Endothelial cell of umbilical vein (primary cell): ENCODE measurements around the gene GAL. TPM values are rescaled to one million over a fixed set of nuclear protein-coding genes. Genes with fewer than 3 reads are reported as not detected.
A peak's percentile ranks its signal among the peaks of the same experiment; 100 is the strongest.
"Not testable (repeated sequence)": the region's sequence is repeated elsewhere in the genome, so short reads cannot be mapped to it uniquely, and the experiment has no call there.

Experiments used
- Bru-seq: library from RNA; stranded (reverse); fragments of 400-500 nt; gene quantifications from one replicate; lab custom pipeline; 2021; lab: Mats Ljungman, UMichigan
- BruChase-seq, 2 experiments: library from RNA; stranded (reverse); fragments of 400-500 nt; gene quantifications; one replicate each; lab custom pipeline; 2021; lab: Mats Ljungman, UMichigan
- BruUV-seq: library from RNA; stranded (reverse); fragments of 400-500 nt; replicated peaks from 2 replicates; lab custom pipeline; 2021; lab: Mats Ljungman, UMichigan
- CTCF ChIA-PET: fragments of 300-600, 350-600 bp; sonication (Branson Sonifier 250); formaldehyde crosslinking; loops from one replicate; lab custom pipeline; 2021; ENCODE audit warnings: antibody characterized with exemption, inconsistent platforms; lab: Charles Lee
- POLR2A ChIA-PET: fragments of 300-600, 350-600 bp; sonication (Branson Sonifier 250); formaldehyde crosslinking; loops from one replicate; lab custom pipeline; 2021; ENCODE audit warnings: antibody characterized with exemption, inconsistent platforms; lab: Charles Lee
- DNase-seq: peaks from one replicate; pipeline ENCODE4 v3.0.0-alpha.2; 2011; ENCODE audit warnings: low read depth, low spot score
- FAIRE-seq: peaks from 2 replicates; lab custom pipeline; 2011; peaks lifted over from hg19 to GRCh38; lab: Jason Lieb, UNC
- H2AFZ ChIP-seq: 2 replicates; pipeline ENCODE4 v1.6.0; 2012; ENCODE audit warnings: low read depth, low read length, control low read depth, inconsistent platforms
- H3K27ac ChIP-seq: 2 replicates; pipeline ENCODE4 v1.5.1; 2011; ENCODE audit warnings: low read depth, mild to moderate bottlenecking, control low read depth, low read length, moderate library complexity; ENCODE audit not compliant: insufficient read depth
- H3K27me3 ChIP-seq, 2 experiments: 2 replicates each; pipeline versions ENCODE4 v1.6.0 to v1.6.1; 2011; ENCODE audit warnings: low read length in 2 of 2, mixed read lengths in 1 of 2; ENCODE audit not compliant: control insufficient read depth in 2 of 2, insufficient read depth in 2 of 2
- H3K36me3 ChIP-seq, 2 experiments: 2 replicates in 1 of 2; 3 replicates in 1 of 2; pipeline ENCODE4 v1.5.1; 2011; ENCODE audit warnings: low read length in 2 of 2, mild to moderate bottlenecking in 1 of 2, moderate library complexity in 1 of 2; ENCODE audit not compliant: control insufficient read depth in 2 of 2, insufficient read depth in 2 of 2; ENCODE audit errors: extremely low read depth in 1 of 2
- H3K4me1 ChIP-seq: 3 replicates; pipeline ENCODE4 v1.5.1; 2011; ENCODE audit warnings: mild to moderate bottlenecking, low read length; ENCODE audit not compliant: control insufficient read depth, insufficient read depth; ENCODE audit errors: extremely low read depth
- H3K4me2 ChIP-seq: 2 replicates; pipeline ENCODE4 v1.6.1; 2011; ENCODE audit warnings: low read length, control low read depth, mixed read lengths; ENCODE audit not compliant: insufficient read depth
- H3K4me3 ChIP-seq, 3 experiments: fragments of 200-600 bp in 1 of 3; sonication (generic), shearing (Covaris generic) in 1 of 3; replicated peaks in 1 of 3; 2 replicates each; pipeline ENCODE4 v1.5.1; 2011 to 2016; ENCODE audit warnings: control low read depth in 3 of 3, low read length in 3 of 3, mild to moderate bottlenecking in 2 of 3, inconsistent platforms in 1 of 3, low read depth in 1 of 3, moderate library complexity in 1 of 3; ENCODE audit not compliant: insufficient read depth in 1 of 3
- H3K79me2 ChIP-seq: 2 replicates; pipeline ENCODE4 v1.6.0; 2012; ENCODE audit warnings: low read length, inconsistent platforms; ENCODE audit not compliant: control insufficient read depth, insufficient read depth
- H3K9ac ChIP-seq: replicated peaks from 2 replicates; pipeline ENCODE3; 2011; ENCODE audit warnings: low read length, control low read depth; ENCODE audit not compliant: insufficient read depth; ENCODE audit errors: extremely low read depth
- H3K9me1 ChIP-seq: replicated peaks from 3 replicates; pipeline ENCODE4 v1.6.0; 2011; ENCODE audit warnings: mild to moderate bottlenecking, low read length; ENCODE audit not compliant: control insufficient read depth, insufficient read depth; ENCODE audit errors: extremely low read depth
- H3K9me3 ChIP-seq: replicated peaks from 2 replicates; pipeline ENCODE4 v1.5.1; 2012; ENCODE audit warnings: low read length, inconsistent platforms; ENCODE audit not compliant: control insufficient read depth, insufficient read depth
- H4K20me1 ChIP-seq: replicated peaks from 2 replicates; pipeline ENCODE3; 2011; ENCODE audit warnings: mild to moderate bottlenecking, low read length; ENCODE audit not compliant: control insufficient read depth, insufficient read depth; ENCODE audit errors: extremely low read depth
- EZH2 ChIP-seq: IDR thresholded peaks from 2 replicates; pipeline ENCODE4 v1.6.1; 2012; ENCODE audit warnings: borderline replicate concordance, low read depth, mild to moderate bottlenecking, moderate library complexity, low read length, inconsistent platforms; ENCODE audit not compliant: severe bottlenecking
- JUN ChIP-seq: IDR thresholded peaks from 2 replicates; pipeline ENCODE4 v1.6.1; 2011; ENCODE audit warnings: borderline replicate concordance, low read depth; ENCODE audit not compliant: insufficient read length, insufficient read depth
- dilution Hi-C: fragments of 300-500 bp; cut with MboI; formaldehyde crosslinking; loops from one replicate; pipeline ENCODE4 v1.15.0; 2019; ENCODE audit warnings: low sequenced_read_pairs; ENCODE audit not compliant: extremely low pct_ligation_motif_present
- intact Hi-C: fragments of 100-400 bp; cut with micrococcal nuclease; formaldehyde crosslinking; loops from one replicate; pipeline ENCODE4 v1.10.0; 2022
- long read RNA-seq: library from polyadenylated mRNA; stranded (forward); transcript quantifications from one replicate; pipeline ENCODE4 v2.0.0, GENCODE V29; 2021
- polyA minus RNA-seq, 3 experiments: library from RNA; depleted of rRNA, polyadenylated mRNA; stranded (reverse); fragments of >200 nt; gene quantifications; 1 replicate in 1 of 3; 2 replicates in 2 of 3; pipeline ENCODE4 v1.2.3, GENCODE V29; 2011
- polyA plus RNA-seq, 4 experiments: library from polyadenylated mRNA; depleted of rRNA in 3 of 4; stranded (reverse) in 3 of 4; unstranded in 1 of 4; fragments of >200 nt; gene quantifications; 2 replicates each; pipeline versions ENCODE4 v1.2.1 to v1.2.3, GENCODE V29; 2011 to 2012; ENCODE audit warnings: missing spikeins in 1 of 4
- total RNA-seq: library from RNA; stranded (reverse); gene quantifications from 2 replicates; pipeline ENCODE4 v1.2.3, GENCODE V29; 2021

Gene GAL
- total RNA-seq = 6.1 and 9.8 TPM in 2 replicates
- polyA plus RNA-seq = 1.2 and 2.8 TPM in 2 replicates
- polyA plus RNA-seq (2011; cell fraction: cytosol; rRNA removed) = 4.1 and 4.3 TPM in 2 replicates
- polyA plus RNA-seq (2011; cell fraction: nucleus; rRNA removed) = 0.84 and 1.2 TPM in 2 replicates
- polyA plus RNA-seq (2012) = 4.7 and 8.2 TPM in 2 replicates
- 1.00 and 1.0 TPM in 2 replicates for polyA minus RNA-seq
- polyA minus RNA-seq (2011; cell fraction: cytosol; rRNA and poly(A)+ RNA removed) = 88.2 TPM
- 0.58 and 0.77 TPM in 2 replicates for polyA minus RNA-seq (2011; cell fraction: nucleus; rRNA and poly(A)+ RNA removed)
- Bru-seq, nascent RNA = percentile 28 among the genes with signal in this experiment
- BruChase-seq, experiment 1, labeled RNA remaining after a 6-hour chase = percentile 30 among the genes with signal in this experiment
- percentile 32 among the genes with signal in this experiment for BruChase-seq, experiment 2, labeled RNA remaining after a 2-hour chase
- long read RNA-seq, transcript GAL-201 (6 exons, 818 nt) = major isoform, 21 of 21 reads
- long read RNA-seq, partial matches to known transcripts = 0 of 21 reads
- long read RNA-seq, other reads (novel, unspliced or antisense) = 0 of 21 reads

- no peaks in the 10 kb centered on the region for H3K9me3 ChIP-seq
- H3K9me1 ChIP-seq = no peaks in the 10 kb centered on the region
- H2AFZ ChIP-seq = peak within 1 kb of the TSS; percentile 67
- BruUV-seq = TSS peak; percentile 14
- TF ChIP-seq JUN = no peak
- peak; percentile 74 for TF ChIP-seq EZH2
- H3K79me2 ChIP-seq = no peaks in the 10 kb centered on the region
- H3K27me3 ChIP-seq = peaks cover 12 to 22% of the 10 kb centered on the region in 2 experiments
- ChIA-PET POLR2A (no interaction called here), CTCF (interaction anchor here (1.5 kb wide), 1 partner anchor 52 kb away, joined by 4 read pairs; no protein-coding TSS in a partner anchor)
- H3K4me2 ChIP-seq = peak within 1 kb of the TSS; percentile 42
- H3K27ac ChIP-seq = no peak within 1 kb of the TSS
- H4K20me1 ChIP-seq = no peaks in the 10 kb centered on the region
- no peaks in the 10 kb centered on the region for H3K36me3 ChIP-seq
- DNase-seq (no peak), FAIRE-seq (no peak)
- H3K4me3 ChIP-seq = peak within 1 kb of the TSS; percentile 8 to 33 (median 32)
- dilution Hi-C loops = no loop called here
- no peaks in the 10 kb centered on the region for H3K4me1 ChIP-seq
- intact Hi-C loops = loop anchor here (5.0 kb wide), 1 partner anchor 32 kb away; no protein-coding TSS in a partner anchor
- no peak within 1 kb of the TSS for H3K9ac ChIP-seq
Measured at GRCh38 chr11:68684385-68685356, at the start of gene GAL. Gene GAL (plus strand): TSS chr11:68684544. CDS start chr11:68684924, 380 bp downstream.

GRCh38 chr11:68634606-68635005 is 49.7 kb upstream of the GAL start:
- H3K9me1 ChIP-seq, DNase-seq, FAIRE-seq, H2AFZ ChIP-seq, H3K27ac ChIP-seq, H3K27me3 ChIP-seq, H3K4me2 ChIP-seq, H3K9ac ChIP-seq, H3K36me3 ChIP-seq, dilution Hi-C loops, H3K79me2 ChIP-seq, BruUV-seq, H4K20me1 ChIP-seq, H3K4me1 ChIP-seq, H3K4me3 ChIP-seq, H3K9me3 ChIP-seq, intact Hi-C loops, POLR2A ChIA-PET: not testable (repeated sequence)
- CTCF ChIA-PET = interaction anchor here (1.9 kb wide), 1 partner anchor 164 kb away, joined by 7 read pairs; no protein-coding TSS in a partner anchor

- POLR2A ChIA-PET, H3K79me2 ChIP-seq, H3K9me1 ChIP-seq, H3K27ac ChIP-seq, H4K20me1 ChIP-seq, H3K4me1 ChIP-seq, DNase-seq, FAIRE-seq, H3K9ac ChIP-seq, H3K36me3 ChIP-seq, H2AFZ ChIP-seq, intact Hi-C loops, H3K27me3 ChIP-seq, H3K9me3 ChIP-seq, H3K4me3 ChIP-seq, BruUV-seq, dilution Hi-C loops, H3K4me2 ChIP-seq: not testable (repeated sequence)
- CTCF ChIA-PET = interaction anchor here (1.9 kb wide), 1 partner anchor 163 kb away, joined by 7 read pairs; no protein-coding TSS in a partner anchor
Measured at GRCh38 chr11:68635172-68635571, 49.2 kb upstream of the GAL start.
